Muscle of back (tissue), 13 donors: ENCODE measurements around the gene CD82. TPM values are rescaled to one million over a fixed set of nuclear protein-coding genes. Genes with fewer than 3 reads are reported as not detected.

Experiments
- DNase-seq, 3 donors: peaks; one replicate each; pipeline versions ENCODE4 v3.0.0 to v3.0.0-alpha.2; 2013
- long read RNA-seq, 9 donors: transcript quantifications; one replicate each; lab custom pipeline, GENCODE V29; 2026
- polyA plus RNA-seq, 10 donors: library from polyadenylated mRNA; unstranded; fragments of 120-200 nt; gene quantifications; one replicate each; pipeline ENCODE4 v1.2.1, GENCODE V29; 2013; ENCODE audit not compliant: insufficient read length in 10 of 10

The CD82 gene, protein sequence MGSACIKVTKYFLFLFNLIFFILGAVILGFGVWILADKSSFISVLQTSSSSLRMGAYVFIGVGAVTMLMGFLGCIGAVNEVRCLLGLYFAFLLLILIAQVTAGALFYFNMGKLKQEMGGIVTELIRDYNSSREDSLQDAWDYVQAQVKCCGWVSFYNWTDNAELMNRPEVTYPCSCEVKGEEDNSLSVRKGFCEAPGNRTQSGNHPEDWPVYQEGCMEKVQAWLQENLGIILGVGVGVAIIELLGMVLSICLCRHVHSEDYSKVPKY
- 10 to 100 TPM; 51.4 to 86.8 (median 59.4) TPM for polyA plus RNA-seq
- long read RNA-seq, donor 1, transcript CD82-201 (10 exons, 2,289 nt), result major isoform, 14 of 20 reads
- long read RNA-seq, donor 1, partial matches to known transcripts, result 5 of 20 reads
- long read RNA-seq, donor 1, other reads (novel, unspliced or antisense), result 0 of 20 reads
- long read RNA-seq, donor 2, transcript CD82-201 (10 exons, 2,289 nt), result major isoform, 11 of 11 reads
- long read RNA-seq, donor 2, partial matches to known transcripts, result 0 of 11 reads
- long read RNA-seq, donor 2, other reads (novel, unspliced or antisense), result 0 of 11 reads
- long read RNA-seq, donor 3, result 0 reads
- long read RNA-seq, donor 4, transcript CD82-201 (10 exons, 2,289 nt), result major isoform, 6 of 6 reads
- long read RNA-seq, donor 4, partial matches to known transcripts, result 0 of 6 reads
- long read RNA-seq, donor 4, other reads (novel, unspliced or antisense), result 0 of 6 reads
- long read RNA-seq, donor 5, transcript CD82-201 (10 exons, 2,289 nt), result major isoform, 18 of 18 reads
- long read RNA-seq, donor 5, partial matches to known transcripts, result 0 of 18 reads
- long read RNA-seq, donor 5, other reads (novel, unspliced or antisense), result 0 of 18 reads
- long read RNA-seq, donor 6, transcript CD82-201 (10 exons, 2,289 nt), result major isoform, 29 of 62 reads
- long read RNA-seq, donor 6, partial matches to known transcripts, result 33 of 62 reads
- long read RNA-seq, donor 6, other reads (novel, unspliced or antisense), result 0 of 62 reads
- long read RNA-seq, donor 7, transcript CD82-201 (10 exons, 2,289 nt), result major isoform, 27 of 27 reads
- long read RNA-seq, donor 7, partial matches to known transcripts, result 0 of 27 reads
- long read RNA-seq, donor 7, other reads (novel, unspliced or antisense), result 0 of 27 reads
- long read RNA-seq, donor 8, transcript CD82-201 (10 exons, 2,289 nt), result major isoform, 5 of 33 reads
- long read RNA-seq, donor 8, partial matches to known transcripts, result 27 of 33 reads
- long read RNA-seq, donor 8, other reads (novel, unspliced or antisense), result 0 of 33 reads
- long read RNA-seq, donor 9, partial matches to known transcripts, result 0 of 3 reads
- long read RNA-seq, donor 9, other reads (novel, unspliced or antisense), result 0 of 3 reads

DNA sequence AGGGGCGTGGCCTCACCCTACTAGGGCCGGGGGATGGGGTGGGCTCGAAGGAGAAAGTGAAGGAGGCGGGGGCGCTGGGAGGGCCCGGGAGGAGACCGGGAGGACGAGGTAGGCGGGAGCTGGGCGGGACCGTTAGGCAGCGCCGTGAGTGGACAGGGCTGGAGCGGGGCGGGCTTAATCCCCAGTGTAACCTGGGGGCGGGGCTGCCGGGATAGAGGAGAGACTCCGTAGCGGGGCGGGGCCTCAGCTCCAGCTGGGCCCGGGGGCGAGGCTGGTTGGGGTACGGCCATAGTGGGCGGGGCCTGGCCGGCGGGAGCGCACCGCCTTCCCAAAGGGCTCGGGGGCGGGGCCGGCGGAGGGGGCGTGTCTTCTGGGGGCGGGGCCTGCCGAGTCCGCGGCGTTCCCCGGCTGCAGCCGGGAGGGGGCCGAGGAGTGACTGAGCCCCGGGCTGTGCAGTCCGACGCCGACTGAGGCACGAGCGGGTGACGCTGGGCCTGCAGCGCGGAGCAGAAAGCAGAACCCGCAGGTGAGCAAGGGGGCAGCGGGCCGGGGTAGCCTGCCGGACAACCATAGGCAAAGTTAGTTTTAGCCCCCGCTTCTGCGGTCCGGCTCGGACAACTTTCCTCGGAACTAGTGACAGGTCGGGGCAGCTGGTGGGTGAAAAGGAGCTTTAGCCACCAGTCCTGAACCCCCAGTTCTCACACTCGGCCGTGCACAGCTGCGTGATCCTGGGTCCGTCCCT lies at the start of gene CD82:
Gene CD82, plus strand, starts transcription at position 453 of the 742 bp plus-strand sequence. CDS start 29,000 bp downstream, outside the sequence.
- peak; percentile 98 to 99 (median 98) for DNase-seq

DNA sequence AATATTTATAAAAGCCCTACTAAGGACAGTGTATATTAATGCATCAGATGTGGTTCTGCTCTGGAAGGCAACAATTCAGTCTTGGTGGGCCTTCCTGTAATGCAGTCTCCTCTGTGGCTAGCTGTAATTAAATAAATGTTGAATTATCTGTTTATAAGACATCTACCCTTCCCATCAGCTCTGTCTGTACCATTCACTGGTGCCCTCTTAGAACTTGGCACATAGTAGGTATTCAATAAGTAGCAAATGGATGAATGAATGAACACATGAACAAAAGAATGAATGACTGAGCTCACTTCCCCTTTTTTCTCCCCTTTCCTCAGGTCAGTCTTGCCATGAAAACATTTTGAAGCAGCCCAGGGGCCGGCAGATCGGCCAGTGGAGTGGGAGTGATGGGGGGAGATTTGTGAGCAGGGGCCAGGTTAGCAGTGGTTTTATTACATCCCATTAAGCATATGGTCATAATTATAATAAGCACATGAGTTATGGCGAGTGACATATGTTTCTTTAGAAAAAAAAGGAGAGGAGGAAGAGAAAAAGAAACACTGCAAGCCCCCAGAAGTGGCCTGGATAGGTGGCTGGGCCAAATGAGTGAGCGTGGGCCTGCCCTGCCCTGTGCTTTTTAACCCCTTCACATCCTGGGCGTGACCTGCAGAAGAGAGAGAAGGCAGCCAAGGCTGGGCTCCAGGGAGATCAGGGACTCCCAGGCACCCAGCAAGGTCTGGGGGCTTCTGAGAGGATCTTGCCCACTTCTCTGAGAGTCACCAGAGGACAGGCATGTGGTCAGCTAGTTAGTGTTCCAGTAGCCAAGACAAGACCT lies 48.6 kb upstream of the CD82 start:
- peak in 1 of 3 donors; percentile 56 for DNase-seq

DNA sequence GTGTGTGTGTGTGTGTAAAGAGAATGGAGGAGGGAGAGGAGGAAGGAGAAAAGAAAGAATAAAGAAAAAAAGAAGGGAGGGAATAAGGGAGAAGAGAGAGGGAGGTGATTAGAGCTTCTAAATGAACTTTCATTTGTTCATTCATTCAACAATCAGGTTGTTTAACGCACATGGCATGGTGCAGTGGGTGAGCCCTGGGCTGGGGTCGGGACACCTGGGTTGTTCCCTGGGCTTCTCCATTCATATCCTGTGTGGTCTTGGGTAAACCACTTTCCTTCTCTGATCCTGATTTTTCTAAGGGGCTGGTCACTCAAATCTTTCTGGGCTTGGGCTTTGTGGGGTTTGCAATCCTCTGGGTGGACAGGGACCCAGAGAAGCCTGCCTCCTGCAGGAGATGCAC lies 47.9 kb upstream of the CD82 start:
- DNase-seq, result no peak

DNA sequence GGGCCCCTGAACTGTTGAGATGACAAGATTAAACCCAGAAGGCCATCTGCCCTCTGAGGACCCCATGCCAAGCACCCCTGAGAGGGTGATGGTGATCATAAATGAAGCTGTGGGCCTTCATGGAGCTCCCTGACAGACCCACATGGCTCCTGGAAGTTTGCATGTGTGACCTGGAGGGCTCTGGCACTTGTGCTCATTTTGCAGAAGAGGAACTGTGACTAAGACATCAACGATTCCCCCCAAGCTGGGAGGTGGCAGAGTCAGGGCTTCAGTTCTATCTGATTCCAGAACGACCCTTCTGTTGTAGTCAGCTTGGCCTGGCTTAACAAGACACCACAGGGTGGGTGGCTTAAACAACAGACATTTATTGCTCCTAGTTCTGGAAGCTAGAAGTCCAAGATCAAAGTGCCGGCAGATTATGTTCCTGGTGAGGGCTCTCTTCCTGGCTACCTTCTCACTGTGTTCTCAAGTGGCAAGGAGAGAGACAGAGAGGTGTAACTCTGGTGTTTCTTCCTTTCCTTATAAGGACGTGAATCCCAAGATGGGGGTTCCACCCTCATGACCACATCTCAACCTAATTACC lies 46.4 kb upstream of the CD82 start:
- no peak for DNase-seq

DNA sequence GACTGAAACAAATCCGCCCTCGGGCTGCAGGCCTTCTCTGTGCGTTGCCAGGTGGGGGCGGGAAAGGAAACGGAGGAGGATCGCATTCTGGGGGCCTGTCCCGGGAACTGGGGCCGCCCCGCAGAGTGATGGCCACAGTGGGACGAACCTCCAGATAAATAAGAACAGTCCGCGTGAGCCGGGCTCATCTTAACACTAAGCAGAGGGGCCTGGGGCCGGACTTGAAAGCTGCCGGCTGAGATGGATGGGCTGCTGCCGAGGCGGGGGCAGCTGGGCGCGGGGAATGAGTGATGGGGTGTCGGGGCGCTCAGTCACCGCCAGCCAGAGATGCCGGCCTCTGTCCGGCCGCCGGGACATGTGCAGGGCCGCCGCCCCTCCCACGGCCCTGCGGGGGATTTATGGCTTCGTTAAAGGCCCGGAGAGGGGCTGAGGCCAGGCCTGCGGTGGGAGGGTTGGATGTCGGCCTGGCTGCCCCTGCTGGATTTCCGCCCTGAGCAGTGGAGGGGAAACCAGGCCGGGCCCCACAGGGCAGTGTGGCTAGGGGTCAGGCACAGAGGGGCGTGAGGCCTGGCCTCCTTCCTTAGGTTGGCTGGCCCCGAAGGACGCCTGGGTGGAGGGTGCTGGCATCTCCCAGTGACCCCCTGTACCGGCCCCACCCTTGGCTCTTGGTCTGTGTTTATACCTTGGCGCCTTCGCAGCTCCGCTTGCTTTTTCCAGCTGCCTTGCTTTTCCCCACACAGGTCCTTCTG lies 45.3 kb upstream of the CD82 start:
- DNase-seq, result peak in 1 of 3 donors; percentile 86

DNA sequence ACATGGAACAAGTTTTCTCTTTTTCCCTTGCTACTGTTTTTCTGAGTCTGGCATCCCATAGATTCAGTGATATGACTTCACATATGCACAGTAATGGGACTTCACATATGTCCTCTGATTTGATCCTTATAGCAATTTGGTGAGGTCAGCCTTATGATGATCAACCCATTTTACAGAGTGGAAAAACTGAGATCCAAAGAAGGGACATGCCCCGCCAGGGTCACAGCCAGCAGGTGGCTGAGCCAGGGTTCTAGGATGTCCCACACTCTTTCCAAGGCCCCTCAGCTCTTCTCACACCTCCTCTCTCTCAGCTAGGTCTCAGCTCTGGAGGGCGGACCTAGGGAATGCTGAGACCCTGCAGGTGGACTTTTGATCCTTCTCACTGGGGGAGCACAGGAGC lies 44.3 kb upstream of the CD82 start:
- DNase-seq, result no peak

DNA sequence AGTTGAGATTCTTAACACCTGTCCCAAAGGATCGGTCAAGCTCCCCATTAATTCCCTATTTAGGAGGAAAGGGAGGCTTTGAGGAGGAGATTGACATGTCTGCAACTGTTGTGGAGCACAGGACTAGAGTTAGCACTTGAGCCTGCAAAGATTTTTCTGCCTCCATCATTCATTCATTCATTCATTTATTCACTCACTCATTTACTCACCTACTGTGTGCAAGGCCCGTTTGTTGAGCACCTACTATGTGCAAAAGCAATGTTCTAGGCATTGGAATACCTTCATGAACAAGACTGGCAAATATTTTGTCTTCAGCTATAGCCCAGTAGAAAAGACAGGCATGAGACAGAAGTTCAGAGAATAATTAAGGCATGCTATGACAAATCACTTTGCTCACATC lies 43.2 kb upstream of the CD82 start:
- DNase-seq, result no peak

DNA sequence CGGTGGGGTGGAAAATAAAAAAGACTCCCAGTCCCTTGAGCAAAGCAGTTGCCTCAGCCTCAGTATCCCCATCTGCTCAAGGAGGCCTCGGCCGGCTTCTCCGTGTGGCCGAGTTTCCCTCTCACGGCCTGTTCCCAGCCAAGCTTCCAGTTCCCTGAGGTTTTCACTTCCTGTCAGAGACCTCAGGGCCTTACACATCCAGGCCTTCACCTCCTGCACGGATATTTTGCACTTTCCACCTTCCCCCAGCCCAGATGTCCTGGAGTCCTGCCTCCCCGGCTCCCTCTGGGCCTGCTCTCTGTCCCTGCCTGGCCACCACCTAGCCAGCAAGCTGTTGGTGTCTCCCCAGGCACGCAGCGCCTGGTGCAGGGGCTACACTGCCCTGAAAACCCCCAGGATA lies 41.1 kb upstream of the CD82 start:
- peak in 1 of 3 donors; percentile 73 for DNase-seq

DNA sequence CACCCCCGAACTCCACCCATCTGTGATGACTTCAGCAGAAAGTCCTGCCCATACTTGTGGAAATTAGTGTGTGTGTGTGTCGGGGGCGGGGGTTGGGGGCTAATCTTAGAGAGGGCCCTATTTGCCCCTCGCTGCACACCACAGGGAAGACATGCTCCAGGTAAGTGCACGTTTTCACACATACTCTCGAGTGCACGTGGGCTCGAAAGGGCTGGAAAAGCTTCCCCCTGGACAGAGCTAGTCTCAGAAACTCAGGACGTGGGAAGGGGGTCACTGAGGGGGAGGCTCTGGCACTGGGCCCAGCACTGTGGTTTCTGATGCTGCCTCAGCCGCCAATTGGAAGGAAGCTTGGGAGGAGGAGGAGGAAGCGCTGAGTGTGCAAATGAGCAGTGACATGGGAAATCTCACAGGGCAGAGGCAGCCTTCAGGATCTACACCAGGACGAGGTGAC lies 40.7 kb upstream of the CD82 start:
- DNase-seq, result peak in 2 of 3 donors; percentile 44 to 81

DNA sequence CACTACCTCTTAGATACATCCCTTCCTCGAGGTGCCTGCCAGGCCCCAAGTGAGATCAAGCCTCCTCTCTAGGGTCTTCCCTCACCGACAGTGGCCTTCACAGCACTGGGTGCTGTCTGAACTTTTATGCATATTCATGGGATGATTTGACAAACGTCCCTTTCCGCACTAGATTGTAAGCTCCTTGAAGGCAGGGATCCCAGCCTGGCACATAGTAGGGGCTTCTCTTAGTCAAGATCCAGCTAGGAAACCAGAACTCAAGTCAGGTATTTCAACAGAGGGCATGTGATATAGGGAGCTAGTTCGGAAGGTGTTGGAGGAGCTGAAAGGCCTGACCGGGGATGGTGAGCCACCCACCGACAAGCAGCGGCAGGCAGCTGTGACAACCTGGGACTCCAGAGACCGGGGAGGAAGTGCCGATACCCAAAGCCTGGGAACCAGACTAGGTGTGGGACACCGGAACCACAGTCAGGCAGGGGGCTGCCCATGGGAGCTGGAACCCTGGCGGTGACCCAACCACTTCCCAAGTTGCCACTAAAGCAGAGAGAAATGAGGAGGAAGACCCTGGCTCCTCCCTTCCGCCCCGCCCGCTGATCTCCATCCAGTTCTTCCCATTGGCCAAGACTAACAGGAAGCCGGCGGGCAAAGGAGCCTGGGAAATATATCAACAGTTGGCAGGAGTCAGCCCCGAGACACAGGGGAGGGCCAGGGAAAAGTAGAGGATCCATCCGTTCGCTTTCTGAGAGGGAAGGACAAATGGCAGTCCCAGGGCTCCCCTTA lies 39.8 kb upstream of the CD82 start:
- peak in 1 of 3 donors; percentile 52 for DNase-seq

DNA sequence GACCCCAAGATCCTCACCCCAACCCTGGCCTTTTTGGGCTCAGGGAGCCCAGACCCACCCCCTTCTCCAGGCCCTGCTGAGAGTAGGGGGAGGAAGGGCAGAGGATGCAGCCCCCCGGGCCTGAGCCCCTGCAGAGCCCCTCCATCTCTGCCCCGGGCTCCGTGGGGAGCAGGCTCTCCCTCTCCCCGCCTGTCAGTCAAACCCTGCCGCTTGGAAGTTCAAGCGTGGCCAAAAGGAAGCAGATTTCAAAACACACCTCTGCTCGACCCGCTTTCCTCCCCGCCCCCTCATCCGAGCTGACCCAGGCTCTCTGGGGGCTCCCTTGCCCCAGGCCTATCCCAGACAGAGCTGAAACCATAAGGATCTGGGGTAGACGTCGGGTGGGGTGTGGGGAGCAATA lies 39.0 kb upstream of the CD82 start:
- DNase-seq, result no peak

DNA sequence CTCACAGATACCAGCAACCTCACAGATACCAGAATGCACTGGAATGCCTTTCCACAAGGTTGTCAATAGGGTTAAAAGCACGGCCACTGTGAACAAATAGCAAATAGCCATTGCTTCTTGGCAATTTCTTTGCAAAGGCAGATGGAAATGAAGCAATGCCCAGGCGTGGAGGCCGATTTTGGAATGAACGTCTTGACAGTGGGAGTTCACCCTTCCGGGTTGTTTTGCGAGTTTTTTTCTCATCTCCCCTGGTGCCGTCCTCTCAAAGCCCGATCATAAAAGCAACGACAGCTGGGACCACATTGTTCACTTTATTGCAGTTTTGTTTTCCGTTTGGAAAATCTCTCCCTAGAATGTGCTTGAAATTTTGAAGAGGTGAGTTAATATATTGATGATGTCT lies 38.0 kb upstream of the CD82 start:
- DNase-seq, result no peak

DNA sequence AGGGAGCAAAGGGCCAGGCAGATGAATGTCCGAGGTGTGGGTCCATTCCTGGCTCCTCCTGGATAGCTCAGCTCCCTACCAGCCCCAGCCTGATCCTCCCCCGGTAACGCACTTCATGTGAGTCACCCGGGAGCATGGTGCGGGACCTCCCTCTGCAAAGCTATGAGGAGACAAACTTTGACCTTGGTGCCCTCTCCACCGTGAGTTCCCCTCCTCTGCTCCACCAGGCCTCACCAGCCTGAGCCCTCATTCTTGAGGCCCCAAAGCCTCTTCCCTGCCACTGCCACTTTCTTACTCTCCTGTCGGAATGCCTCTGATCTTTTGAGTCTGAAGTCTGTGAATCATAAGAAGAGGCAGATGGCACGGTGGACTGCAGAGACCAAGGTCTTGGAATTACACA lies 37.4 kb upstream of the CD82 start:
- DNase-seq, result no peak

DNA sequence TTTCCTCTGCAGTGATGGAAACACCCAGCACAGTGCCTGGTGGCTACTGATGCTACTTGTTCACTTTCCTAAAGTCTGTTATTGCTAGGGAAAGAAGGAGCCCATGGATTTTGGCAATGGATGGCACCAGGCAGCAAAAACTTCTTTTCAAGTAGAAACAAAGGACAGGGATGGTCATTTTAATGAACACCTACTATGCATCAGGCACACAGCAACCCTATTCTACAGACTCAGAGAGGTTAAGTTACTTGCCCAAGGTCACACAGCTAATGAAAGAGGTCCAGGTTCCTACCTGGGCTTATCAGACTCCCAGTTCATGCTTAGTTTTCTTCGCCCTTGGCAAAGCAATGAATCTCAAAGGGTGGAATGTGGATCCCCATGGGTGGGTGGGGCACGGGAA lies 36.9 kb upstream of the CD82 start:
- DNase-seq, result no peak

DNA sequence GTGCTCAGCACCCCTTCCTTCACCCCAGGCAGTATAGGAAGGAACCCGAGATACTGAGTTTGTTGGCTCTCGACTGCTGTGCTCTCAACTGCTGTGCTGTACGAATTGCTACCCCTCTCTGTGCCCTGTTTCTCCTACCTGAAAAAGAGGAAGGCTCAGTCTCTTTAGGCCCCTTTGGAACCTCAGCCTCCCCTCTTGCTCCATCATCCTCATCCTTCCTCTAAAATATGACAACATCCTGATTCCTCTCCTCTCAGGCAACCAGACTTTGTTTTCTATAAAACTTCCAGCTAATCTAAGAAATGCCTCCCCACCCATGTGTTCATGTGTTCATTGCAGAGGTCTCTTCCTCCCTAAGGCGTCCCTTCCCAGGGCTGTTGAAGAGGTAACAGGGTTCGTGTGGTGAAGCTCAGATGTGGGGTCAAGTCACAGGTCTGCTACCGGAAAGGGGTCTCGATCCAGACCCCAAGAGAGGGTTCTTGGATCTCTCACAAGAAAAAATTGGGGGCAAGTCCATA lies 35.5 kb upstream of the CD82 start:
- no peak for DNase-seq

DNA sequence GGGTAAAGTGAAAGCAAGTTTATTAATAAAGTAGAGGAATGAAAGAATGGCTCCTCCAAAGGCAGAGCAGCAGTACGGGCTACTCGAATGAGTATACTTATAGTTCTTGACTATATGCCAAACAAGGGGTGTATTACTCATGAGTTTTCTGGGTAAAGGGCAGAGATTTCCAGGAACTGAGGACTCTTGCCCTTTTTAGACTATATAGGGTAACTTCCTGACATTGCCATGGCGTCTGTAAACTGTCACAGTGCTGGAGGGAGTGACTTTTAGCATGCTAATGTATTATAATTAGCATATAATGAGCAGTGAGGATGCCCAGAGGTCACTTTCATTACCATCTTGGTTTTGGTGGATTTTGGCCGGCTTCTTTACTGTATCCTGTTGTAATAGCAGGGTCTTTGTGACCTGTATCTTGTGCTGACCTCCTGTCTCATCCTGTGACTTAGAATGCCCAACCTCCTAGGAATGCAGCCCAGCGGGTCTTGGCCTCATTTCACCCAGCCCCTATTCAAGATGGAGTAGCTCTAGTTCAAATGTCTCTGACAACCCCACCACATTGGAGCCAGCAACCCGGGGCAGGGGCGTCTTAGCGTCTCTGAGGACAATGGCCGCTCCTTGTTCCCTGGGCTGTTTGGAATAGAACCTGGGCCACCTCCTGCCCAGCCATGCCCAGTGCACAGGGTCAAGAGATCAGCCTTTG lies 34.9 kb upstream of the CD82 start:
- DNase-seq, result no peak

DNA sequence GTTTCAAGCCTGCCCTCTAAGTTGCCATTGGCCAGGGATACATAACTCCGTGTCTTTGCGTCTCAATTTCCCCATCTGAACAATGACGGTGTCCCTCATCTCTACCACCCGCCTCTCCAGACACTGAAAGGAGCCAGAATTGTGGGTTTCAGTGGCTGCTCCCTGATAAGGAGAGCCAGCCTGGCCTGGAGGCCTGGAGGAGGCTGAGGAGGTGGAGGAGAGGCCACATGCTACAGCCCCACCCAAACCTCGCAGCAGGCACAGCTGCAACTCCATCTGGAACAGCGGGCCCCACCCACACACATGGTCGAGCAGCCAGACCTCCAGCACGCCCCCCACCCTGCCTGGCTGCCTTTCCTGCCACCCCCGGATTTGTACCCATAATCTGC lies 34.4 kb upstream of the CD82 start:
- DNase-seq, result no peak
